ENCODE data around the gene CAPRIN2.
A peak's percentile ranks its signal among the peaks of the same experiment; 100 is the strongest.

The CAPRIN2 gene

GRCh38 chr12:30754750-30755394 is at the start of gene CAPRIN2:
TSS of gene CAPRIN2 (minus strand) at chr12:30754951. CDS start at chr12:30753520, 1,431 bp downstream.
- peak; percentile 97 for DNase-seq

GRCh38 chr12:30797689-30798088 is 42.9 kb upstream of the CAPRIN2 start:
- no peak for DNase-seq

GRCh38 chr12:30796891-30797371 is 42.2 kb upstream of the CAPRIN2 start:
- DNase-seq: no peak

- peak; percentile 77 for DNase-seq
Measured at GRCh38 chr12:30796313-30796780, 41.6 kb upstream of the CAPRIN2 start.

- DNase-seq: peak; percentile 40
Measured at GRCh38 chr12:30795410-30796312, 40.9 kb upstream of the CAPRIN2 start.

- DNase-seq: no peak
Measured at GRCh38 chr12:30794591-30795409, 40.0 kb upstream of the CAPRIN2 start.

GRCh38 chr12:30794020-30794419 is 39.3 kb upstream of the CAPRIN2 start:
- no peak for DNase-seq

- DNase-seq: no peak
Measured at GRCh38 chr12:30792648-30793499, 38.1 kb upstream of the CAPRIN2 start.

GRCh38 chr12:30792085-30792484 is 37.3 kb upstream of the CAPRIN2 start:
- DNase-seq: no peak

GRCh38 chr12:30788754-30789153 is 34.0 kb upstream of the CAPRIN2 start:
- no peak for DNase-seq

- DNase-seq: no peak
Measured at GRCh38 chr12:30785630-30786029, 30.9 kb upstream of the CAPRIN2 start.

- no peak for DNase-seq
Measured at GRCh38 chr12:30784508-30784907, 29.8 kb upstream of the CAPRIN2 start.

GRCh38 chr12:30783946-30784345 is 29.2 kb upstream of the CAPRIN2 start:
- no peak for DNase-seq

GRCh38 chr12:30782316-30783173 is 27.8 kb upstream of the CAPRIN2 start:
- no peak for DNase-seq

- DNase-seq: no peak
Measured at GRCh38 chr12:30779578-30779977, 24.8 kb upstream of the CAPRIN2 start.

GRCh38 chr12:30779178-30779577 is 24.4 kb upstream of the CAPRIN2 start:
- DNase-seq: no peak

- DNase-seq: no peak
Measured at GRCh38 chr12:30774599-30774998, 19.8 kb upstream of the CAPRIN2 start.

GRCh38 chr12:30769802-30770201 is 15.1 kb upstream of the CAPRIN2 start:
- no peak for DNase-seq

- DNase-seq: no peak
Measured at GRCh38 chr12:30764251-30764650, 9.5 kb upstream of the CAPRIN2 start.

GRCh38 chr12:30763053-30763452 is 8.3 kb upstream of the CAPRIN2 start:
- no peak for DNase-seq

GRCh38 chr12:30761730-30762129 is 7.0 kb upstream of the CAPRIN2 start:
- DNase-seq: no peak
